Erythroblast (primary cell): ENCODE measurements around the gene ADAMTSL4.

Experiments used
- GATA1 ChIP-seq: IDR thresholded peaks from 2 replicates; pipeline ENCODE4 v1.6.1; 2011; ENCODE audit warnings: low read depth, mild to moderate bottlenecking, control low read depth, low read length, moderate library complexity
- POLR2A ChIP-seq: IDR thresholded peaks from 2 replicates; pipeline ENCODE4 v1.6.1; 2011; ENCODE audit warnings: mild to moderate bottlenecking, low read length

GRCh38 chr1:150528196-150528595 is 21.0 kb upstream of the ADAMTSL4 start:
- TF ChIP-seq POLR2A (no peak), GATA1 (no peak)
